GM21619 (cell line): ENCODE results near the gene PTGS2.

Source experiments
- ATAC-seq: cut with Tn5 transposase; IDR thresholded peaks from one replicate; pipeline ENCODE4 v1.9.1; 2021; ENCODE audit not compliant: unreplicated experiment

The PTGS2 gene

DNA sequence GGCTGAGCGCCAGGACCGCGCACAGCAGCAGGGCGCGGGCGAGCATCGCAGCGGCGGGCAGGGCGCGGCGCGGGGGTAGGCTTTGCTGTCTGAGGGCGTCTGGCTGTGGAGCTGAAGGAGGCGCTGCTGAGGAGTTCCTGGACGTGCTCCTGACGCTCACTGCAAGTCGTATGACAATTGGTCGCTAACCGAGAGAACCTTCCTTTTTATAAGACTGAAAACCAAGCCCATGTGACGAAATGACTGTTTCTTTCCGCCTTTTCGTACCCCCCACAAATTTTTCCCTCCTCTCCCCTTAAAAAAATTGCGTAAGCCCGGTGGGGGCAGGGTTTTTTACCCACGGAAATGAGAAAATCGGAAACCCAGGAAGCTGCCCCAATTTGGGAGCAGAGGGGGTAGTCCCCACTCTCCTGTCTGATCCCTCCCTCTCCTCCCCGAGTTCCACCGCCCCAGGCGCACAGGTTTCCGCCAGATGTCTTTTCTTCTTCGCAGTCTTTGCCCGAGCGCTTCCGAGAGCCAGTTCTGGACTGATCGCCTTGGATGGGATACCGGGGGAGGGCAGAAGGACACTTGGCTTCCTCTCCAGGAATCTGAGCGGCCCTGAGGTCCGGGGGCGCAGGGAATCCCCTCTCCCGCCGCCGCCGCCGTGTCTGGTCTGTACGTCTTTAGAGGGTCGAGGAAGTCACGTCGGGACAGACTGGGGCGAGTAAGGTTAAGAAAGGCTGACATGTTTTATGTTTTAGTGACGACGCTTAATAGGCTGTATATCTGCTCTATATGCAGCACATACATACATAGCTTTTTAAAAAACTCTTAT, at the start of gene PTGS2:
Gene PTGS2 (minus strand): TSS at position 179 of the 817 bp plus-strand sequence. CDS start 133 bp downstream, at position 46.
- peak; percentile 91 for ATAC-seq

DNA sequence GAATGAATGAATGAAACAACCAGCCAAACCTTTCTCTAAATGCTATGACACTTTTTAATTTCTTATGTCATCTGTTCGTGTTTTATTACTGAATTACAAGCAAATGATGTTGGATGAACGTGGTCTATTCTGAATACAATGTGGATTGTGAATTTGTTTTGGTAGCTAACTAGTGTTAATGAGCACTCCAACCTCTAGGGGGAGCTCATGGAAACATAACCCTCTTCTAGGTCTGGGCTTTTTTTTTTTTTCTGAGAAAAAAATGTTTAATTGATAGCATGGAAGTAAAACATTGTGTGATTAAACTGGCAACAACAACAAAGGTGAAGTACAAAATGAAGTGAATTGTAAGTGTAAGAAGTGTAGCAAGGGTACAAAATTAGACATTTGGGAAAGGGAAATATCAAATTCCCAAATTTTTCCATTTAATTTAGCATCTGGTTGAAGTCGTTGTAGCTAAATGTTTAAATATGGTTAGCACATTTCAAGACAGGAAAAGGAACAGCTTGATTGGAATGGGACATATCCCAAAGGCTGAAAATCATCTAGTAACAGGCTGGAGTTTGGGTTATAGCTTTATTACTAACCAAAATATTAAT, 42.6 kb upstream of the PTGS2 start:
- no peak for ATAC-seq

DNA sequence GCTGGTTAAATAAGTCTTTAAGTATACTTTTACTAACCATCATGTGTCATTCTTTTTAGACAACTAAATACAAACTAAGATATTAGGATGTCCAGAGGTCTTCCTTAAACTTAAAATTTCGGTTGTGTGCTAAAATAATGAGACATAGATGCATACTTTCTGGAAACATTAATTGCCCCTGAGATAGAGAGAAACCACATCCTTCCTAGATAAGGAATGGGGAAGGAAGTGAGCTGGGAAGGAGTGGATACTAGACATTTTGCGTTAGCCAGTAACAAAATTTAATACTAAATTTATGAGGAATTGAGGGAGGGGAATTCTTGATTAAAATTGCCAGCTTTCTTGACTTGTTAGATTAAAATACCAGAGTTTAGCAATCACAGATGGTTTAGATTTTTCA, 37.1 kb upstream of the PTGS2 start:
- no peak for ATAC-seq

DNA sequence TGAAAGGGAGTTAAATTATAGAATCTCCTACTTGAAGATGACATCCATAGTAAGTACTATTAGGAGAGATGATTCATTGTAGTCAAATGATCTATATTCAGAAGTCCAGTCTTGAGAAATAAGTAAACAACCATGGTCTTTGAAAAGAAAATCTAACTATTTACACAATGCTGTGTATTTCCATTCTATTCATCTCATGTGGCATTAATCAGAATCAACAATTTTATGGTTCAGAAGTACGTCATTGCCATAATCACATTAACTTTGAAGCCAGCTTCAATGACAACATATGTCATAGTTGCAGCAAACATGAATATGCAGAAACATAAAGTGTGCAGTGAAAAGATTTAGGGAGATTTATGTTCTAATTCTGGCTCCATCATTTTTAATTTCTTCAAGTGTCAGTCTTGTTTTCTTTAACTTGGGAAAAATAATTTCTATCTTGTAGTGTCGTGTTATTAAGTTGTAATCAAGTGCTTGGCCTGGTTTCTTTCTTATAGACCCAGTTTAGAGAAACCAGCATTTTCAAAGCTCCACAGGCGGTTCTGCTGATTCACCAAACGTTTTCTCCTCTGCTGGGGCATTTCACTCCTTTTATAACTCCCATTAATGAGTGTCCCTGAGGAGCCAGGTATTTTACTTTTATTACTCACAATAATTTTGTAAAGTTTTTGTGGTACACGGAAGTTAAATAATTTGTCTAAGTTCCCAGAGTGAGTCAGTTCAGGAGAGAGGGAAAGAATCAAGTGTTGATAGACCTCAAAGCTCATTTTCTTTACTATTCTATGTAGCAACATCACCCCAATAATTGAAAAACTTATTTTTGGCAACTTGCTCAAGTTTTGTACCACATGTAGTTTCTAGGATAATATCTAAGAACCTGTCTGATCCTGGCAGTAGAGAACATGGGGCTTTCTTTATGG, 35.9 kb upstream of the PTGS2 start:
- no peak for ATAC-seq

DNA sequence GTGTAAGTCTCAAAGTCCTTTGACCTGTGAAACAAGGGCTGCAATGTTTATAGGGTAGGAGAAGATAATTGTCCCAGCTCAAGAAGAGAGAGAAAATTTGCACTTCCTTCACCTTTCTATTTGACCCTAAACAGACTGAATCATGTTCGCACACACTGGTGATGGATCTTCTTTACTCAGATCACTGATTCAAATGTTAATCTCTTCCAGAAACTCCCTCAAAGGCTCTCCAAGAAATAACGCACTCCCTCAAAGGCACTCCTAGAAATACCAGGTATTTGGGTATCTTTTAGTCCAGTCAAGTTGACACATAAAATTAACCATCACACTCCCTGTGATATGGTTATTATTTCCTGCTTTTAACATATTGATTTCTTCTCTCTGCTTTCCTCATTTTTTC, 30.5 kb upstream of the PTGS2 start:
- no peak for ATAC-seq

DNA sequence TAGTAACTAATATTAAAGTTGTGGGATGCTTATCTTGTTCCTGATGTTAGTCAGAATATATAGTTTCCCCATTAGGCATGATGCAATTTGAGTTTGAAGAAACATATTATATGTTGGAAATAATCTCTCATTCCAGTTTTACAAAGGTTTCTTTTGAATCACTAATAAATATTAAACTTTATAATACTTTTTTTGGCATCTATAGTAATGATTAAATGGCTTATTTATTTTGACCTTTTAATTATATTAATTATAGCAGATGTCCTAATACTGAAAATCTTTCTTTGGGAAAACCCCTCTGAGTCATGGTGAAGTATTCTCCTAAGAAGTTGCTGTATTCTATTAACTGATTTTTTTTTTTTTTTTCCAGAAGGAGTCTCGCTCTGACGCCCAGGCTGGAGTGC, 28.5 kb upstream of the PTGS2 start:
- no peak for ATAC-seq

DNA sequence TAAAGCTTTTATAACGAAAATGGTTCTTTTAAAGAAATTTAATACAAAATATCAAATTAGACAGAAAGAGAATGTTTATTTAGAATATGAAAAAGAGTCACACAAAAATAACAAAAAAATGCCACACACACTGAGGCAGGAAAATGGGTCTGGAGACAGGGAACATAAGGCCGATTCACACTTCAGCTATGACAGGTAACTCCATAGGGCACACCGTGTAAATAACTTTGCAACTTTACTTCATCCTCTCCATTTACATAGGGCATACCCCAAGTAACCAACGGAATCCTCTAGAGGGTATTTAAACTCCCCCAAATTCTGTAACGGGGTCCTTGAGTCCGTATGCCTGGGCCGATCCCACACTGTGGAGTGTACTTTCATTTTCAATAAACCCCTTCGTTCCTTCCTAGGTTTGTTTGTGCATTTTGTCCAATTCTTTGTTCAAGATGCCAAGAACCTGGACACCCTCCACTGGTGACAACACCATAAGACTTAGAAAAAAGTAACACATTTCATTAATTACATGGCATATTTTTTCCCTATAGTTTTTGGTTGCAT, 23.1 kb upstream of the PTGS2 start:
- ATAC-seq, result no peak

DNA sequence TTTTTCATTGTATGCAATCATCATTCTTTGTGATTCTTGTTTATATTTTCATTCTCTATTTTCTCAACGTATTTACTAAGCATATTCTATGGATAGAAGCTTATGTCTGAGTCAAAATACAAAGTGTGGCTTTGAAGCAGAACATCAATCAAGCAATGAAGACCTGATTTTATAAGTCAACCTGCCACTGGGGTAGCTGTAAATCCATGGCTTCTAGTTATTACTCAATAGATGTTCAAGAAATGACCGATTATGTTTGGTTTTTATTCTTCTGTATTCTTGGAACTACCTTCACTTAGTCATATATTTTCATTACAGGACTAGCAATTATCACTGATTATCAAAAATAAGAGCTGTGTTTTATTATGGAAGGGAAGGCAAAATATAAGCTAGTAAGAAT, 20.5 kb upstream of the PTGS2 start:
- ATAC-seq, result no peak

DNA sequence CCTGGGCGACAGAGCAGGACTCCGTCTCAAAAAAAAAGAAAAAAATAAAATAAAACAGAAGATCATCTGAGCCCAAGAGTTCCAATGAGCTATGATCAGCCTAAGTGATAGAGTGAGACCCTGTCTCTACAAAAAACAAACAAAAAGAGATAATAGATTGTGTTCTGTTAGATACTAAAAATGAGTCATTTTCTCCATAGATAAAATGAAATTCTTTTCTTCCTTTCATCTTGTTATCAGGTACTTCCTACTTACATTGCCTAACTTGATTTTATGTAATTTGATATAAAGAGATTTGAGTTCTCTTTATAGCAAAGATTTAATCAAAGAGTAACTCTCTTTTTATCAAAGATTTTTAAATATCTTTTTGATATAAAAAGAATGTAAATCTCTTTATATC, 19.3 kb upstream of the PTGS2 start:
- no peak for ATAC-seq

DNA sequence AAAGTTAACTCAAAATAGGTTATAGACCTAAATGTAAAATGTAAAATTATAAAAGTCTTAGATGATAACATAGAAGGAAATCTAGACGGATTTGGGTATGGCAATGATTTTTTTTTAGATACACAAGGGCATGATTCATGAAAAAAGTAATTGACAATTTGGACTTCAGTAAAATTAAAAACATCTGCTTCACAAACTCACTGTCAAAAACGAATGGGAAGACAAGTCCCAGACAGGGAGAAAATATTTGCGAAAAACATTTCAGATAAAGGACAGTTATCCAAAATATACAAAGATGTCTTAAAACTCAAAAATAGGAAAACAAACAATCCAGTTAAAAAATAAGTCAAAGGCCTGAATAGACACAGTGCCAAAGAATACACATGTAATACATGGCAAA, 9.7 kb upstream of the PTGS2 start:
- ATAC-seq, result no peak

DNA sequence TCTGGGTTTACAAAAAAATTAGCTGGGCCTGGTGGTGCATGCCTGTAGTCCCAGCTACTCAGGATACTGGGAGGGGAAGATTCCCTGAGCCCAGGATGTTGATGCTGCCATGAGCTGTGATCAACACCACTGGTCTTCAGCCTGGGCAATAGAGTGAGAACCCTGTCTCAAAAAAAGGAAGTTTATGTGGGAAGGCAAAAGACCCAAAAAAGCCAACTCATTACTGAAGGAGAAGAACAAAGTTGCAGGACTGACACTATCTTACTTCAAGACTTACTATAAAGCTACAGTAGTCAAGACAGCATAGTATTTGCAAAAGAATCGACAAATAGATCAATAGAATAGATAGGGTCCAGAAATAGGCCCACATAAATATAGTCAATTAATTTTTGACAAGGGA, 9.2 kb upstream of the PTGS2 start:
- ATAC-seq, result no peak

DNA sequence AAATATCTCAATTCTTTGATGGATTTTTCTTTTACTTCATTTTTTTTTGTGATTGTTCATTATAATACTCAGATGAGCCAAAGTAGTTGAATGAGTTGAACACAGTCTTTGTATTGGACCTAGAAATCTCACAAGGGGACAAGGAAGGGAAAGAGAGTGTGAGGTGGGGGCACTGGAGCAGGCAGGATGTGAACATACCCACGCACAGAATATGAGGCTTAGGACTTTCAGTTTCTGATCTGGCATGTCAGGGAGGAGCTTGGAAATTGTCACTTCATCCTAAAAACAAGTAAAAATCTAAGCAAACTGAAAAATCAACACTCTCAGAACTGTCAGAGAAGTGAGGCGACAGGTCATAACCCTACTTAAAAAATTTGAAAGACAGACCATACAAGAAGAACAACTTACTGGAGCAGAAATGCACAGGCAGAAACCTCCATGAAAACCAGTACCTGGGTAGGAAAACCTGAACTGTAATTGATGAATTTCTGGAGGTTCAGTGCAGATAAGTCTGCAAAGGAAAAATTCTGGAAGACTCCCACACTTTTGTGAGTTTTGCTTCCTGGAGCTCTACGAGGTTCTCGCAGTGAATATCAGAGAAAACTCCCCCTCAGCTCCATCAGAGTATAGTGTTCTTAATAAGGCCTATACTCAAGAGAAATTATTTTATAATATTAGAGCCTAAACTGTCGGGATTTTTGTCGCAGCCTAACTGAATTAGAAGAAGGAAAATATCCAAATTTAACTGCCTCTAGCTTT, 3.6 kb upstream of the PTGS2 start:
- no peak for ATAC-seq

DNA sequence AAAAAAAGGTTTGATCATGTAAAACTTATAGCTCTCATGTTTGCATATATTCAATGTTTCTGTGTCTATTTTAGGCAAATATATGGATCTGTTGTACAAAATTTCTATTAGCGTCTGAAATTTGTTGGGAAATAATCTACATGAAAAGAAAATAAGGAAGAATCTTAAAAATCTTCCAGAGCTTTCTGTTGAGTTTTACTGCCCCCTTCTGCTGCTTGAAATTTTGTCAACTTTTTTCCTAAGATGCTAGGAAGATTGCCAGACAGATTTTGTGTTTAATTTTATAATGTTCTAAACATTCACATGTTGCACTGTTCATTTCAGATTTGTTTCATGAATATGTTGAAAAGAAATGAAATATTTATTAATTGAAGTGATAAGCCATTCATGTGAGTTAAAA, 2.5 kb upstream of the PTGS2 start:
- no peak for ATAC-seq

DNA sequence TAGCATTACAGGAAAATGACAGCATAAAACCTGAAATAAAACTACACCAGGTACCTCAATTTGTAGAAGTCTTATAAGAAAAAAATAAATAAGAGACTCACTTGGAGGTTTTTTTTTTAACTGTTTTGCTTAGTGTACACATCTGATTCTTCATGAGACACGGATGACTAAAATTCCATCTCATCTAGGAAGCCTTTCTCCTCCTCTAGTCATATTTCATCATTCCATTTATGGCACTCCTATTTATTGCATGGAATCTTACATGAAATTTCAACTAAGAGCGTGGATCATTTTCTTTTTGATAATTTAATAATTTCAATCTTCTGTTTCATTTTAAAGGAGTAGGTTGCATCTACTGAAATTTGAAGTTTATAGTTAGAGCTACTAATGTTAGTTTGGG, 1.6 kb upstream of the PTGS2 start:
- ATAC-seq, result no peak

DNA sequence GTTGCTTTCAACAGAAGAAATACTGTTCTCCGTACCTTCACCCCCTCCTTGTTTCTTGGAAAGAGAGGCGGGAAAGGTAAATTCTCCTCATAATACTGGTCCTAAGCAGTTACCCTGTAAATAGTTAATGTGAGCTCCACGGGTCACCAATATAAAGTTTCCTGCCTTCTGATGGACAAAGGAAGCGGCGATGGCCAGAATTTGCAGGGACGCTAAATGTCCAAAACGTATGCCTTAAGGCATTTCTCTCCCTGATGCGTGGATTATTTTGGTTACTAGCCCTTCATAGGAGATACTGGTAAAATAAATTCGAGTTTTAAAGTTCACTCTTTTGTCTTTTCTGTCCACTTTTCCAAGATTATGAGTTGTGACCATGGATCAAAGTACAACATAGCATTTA, 898 bp upstream of the PTGS2 start:
- ATAC-seq, result no peak

DNA sequence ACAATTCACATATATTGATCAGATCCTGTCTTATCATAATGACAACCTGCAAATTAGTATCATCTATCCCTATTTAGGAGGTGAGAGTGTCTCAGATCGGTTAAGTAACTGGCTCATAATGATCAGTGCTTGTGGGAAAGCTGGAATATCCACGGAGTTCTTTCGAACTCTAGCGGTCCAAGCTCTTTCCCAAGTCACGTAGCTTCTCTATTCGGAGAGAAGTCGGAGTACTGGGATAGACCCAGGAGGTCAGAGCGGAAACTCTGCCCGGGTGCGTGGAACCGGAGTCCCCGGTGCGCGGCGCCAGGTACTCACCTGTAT, 339 bp downstream of the PTGS2 start:
- ATAC-seq, result no peak

DNA sequence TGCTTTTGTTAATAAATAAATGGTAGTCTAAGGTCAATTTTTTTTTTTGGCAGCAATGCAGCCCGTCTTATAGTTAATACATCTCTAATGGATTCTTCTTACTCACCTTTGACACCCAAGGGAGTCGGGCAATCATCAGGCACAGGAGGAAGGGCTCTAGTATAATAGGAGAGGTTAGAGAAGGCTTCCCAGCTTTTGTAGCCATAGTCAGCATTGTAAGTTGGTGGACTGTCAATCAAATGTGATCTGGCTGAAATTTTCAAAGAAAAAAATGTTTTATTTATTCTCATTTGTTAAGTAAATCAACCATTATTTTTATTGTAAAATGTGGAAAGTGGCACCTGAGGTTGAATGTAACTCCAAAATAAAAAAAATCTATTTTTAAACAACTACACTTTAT, 2.1 kb downstream of the PTGS2 start:
- ATAC-seq, result no peak

DNA sequence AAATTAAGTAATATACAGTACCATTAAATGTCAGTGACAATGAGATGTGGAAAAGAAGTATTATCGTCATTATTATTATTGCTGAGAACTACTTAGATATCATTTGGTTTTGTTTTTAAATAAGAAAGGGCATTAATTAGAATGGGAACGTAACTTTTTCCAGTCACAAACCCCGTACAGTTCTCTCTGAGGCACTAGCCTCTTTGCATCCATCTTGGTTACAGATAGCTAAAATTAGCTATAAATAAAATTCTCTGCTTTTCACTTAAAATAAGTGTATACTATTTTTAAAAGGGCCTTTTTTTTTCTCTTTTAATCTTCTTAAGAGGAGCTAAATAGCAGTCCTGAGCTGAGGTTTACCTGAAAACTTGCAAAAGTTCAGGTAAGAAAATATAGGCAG, 7.6 kb downstream of the PTGS2 start:
- no peak for ATAC-seq

DNA sequence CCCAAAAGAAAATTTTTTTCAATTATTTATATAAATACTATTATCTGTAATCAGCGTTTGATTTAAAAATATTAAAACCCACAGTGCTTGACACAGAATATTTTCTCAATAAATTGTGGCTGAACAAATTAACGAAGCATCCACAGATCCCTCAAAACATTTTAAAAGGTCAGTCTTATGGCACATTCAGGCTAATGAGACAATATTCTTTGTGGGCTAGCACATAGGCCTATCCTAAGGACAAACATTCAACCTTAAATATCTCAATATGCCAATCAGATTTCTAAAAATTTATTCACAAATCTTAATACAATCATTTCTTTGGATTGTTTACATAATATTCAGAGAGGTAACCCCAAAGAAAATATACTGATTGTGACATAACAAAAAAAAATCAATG, 8.1 kb downstream of the PTGS2 start:
- no peak for ATAC-seq

DNA sequence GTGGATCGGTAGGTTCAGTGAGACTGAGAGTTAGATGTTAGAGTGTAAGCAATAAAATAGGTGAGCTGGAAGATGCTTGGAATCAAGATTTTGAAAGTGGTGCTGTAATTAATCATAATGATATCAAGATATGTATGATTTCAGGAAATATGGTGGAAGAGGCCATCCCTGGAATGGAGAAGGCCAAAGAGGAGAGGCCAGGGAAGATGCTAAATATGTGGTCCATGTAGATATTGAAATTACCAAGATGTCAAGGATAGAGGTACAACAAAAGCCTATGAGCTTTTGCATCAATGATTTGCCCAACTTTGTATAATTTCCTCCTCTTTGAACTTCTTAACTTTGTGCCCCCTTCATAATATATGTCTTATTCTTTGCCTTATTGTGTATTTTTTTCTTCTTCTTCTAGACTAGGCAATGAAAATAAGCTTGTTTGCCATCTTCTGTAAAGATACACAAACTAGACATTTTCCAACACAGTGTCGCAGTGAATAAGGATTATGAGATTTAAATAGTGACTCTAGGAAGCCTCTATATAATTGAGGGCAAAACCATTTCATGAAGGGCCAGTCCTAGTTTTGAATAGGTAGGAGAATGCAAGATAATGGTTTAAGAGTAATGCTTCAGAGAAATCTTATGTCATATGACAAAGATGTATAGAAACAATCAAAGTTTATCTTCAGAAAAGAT, 8.9 kb downstream of the PTGS2 start:
- ATAC-seq, result no peak
